Measurements from ENCODE around the gene TTLL6.

Gene TTLL6

DNA sequence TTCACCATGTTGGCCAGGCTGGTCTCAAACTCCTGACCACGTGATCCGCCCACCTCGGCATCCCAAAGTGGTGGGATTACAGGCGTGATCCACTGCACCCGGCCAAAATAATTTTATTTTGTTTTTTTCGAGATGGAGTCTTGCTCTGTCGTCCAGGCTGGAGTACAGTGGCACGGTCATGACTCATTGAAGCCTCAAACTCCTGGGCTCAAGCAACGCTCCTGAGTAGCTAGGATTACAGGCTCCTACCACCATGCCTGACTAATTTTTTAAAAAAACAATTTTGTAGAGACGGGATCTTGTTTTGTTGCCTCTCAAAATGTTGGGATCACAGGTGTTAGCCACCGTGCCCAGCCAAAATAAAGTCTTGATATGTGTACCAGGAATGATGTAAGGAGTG, 2.4 kb upstream of the TTLL6 start:
- H3K27ac Mint-ChIP-seq = no peak overlapping the region
- H3K4me3 Mint-ChIP-seq = no peak overlapping the region
- H3K4me1 Mint-ChIP-seq = peaks cover 15% of the 10 kb centered on the region
- TF ChIP-seq, protein P1, sequence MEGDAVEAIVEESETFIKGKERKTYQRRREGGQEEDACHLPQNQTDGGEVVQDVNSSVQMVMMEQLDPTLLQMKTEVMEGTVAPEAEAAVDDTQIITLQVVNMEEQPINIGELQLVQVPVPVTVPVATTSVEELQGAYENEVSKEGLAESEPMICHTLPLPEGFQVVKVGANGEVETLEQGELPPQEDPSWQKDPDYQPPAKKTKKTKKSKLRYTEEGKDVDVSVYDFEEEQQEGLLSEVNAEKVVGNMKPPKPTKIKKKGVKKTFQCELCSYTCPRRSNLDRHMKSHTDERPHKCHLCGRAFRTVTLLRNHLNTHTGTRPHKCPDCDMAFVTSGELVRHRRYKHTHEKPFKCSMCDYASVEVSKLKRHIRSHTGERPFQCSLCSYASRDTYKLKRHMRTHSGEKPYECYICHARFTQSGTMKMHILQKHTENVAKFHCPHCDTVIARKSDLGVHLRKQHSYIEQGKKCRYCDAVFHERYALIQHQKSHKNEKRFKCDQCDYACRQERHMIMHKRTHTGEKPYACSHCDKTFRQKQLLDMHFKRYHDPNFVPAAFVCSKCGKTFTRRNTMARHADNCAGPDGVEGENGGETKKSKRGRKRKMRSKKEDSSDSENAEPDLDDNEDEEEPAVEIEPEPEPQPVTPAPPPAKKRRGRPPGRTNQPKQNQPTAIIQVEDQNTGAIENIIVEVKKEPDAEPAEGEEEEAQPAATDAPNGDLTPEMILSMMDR (IDR thresholded peaks at IDR 0.05; ENCODE audit: unreplicated experiment in 3 of 3) = no peak
- H3K27me3 Mint-ChIP-seq (ENCODE audit: low read depth) = peaks cover 62% of the 10 kb centered on the region
- no peaks in the 10 kb centered on the region for H3K9me3 Mint-ChIP-seq
- no peaks in the 10 kb centered on the region for H3K36me3 Mint-ChIP-seq (ENCODE audit: low read depth)

DNA sequence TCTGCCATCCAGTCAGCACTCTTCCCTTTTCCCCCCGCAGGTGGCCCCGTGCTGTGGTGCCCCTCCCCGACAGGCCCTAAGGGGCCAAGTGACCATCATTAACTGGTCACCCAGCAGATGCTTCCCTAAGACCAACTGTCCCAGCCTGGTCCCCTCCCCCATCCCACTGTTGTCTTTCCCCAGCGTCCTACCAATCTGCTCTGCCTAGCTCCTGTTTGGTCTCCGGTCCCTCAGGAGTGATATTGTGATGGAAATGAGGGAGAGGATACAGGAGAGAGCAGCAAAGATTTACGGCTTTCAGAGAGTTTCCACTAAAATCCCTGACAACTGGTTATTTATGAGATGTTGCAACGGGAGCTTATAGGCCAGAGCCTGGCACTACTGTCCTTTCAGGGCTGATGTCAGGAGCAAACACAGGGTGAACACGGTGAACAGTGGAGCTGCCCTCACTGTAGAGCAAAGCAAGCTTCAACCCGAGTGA, 1.4 kb upstream of the TTLL6 start:
- TF ChIP-seq, protein P1 (IDR thresholded peaks at IDR 0.05; ENCODE audit: unreplicated experiment in 3 of 3) = no peak
- Mint-ChIP-seq H3K4me3 (peak overlapping the region; percentile 1 to 66 (median 62)), H3K4me1 (peaks cover 15% of the 10 kb centered on the region), H3K36me3 (ENCODE audit: low read depth) (no peaks in the 10 kb centered on the region), H3K27ac (no peak overlapping the region), H3K9me3 (no peaks in the 10 kb centered on the region), H3K27me3 (ENCODE audit: low read depth) (peaks cover 71% of the 10 kb centered on the region)

DNA sequence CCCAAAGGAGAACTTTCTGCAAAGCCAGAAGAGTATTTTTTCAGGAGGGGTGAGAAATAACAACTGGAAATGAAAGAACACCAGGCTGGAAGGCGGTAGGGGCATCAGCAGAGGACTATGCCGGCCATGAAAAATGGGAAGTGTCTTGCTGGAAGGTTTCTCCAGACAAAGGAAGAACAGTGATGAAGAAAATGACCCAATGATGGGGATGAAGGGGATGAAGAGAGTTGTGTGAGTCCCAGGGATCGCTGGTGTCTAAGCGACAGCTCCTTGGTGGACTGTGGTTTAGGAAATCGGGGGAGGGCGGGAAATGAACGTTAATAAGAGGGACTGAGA, 623 bp downstream of the TTLL6 start:
- TF ChIP-seq, protein P1 (IDR thresholded peaks at IDR 0.05; ENCODE audit: unreplicated experiment in 3 of 3) = no peak
- Mint-ChIP-seq H3K27me3 (ENCODE audit: low read depth) (peaks cover 78% of the 10 kb centered on the region), H3K9me3 (no peaks in the 10 kb centered on the region), H3K36me3 (ENCODE audit: low read depth) (no peaks in the 10 kb centered on the region), H3K4me1 (peaks cover 15% of the 10 kb centered on the region), H3K27ac (no peak overlapping the region), H3K4me3 (peak overlapping the region; percentile 64 to 75 (median 66))

DNA sequence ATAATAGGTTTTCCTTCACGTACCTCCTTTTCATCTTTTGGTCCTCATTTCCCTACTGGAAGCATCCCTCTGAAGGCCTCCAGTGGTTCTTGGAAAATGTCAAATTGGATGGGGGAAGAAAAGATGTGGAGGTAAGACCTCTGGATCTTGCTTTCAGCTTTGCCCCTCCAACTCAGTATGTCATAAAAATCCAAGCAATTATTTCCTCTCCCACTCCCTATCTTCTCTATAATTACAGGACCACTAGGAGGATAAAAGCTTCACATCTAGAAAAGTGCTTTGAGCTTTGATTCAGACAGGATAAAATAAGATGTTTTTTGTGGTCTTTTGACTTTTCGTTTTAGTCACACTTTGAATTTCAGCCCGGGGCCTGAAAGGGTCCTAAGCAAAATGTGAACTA, 1.7 kb downstream of the TTLL6 start:
- H3K27me3 Mint-ChIP-seq (ENCODE audit: low read depth) = peaks cover 80% of the 10 kb centered on the region
- no peak overlapping the region for H3K4me3 Mint-ChIP-seq
- no peaks in the 10 kb centered on the region for H3K36me3 Mint-ChIP-seq (ENCODE audit: low read depth)
- H3K9me3 Mint-ChIP-seq = no peaks in the 10 kb centered on the region
- no peak overlapping the region for H3K27ac Mint-ChIP-seq
- TF ChIP-seq, protein P1 (IDR thresholded peaks at IDR 0.05; ENCODE audit: unreplicated experiment in 3 of 3) = no peak
- H3K4me1 Mint-ChIP-seq = peaks cover 15% of the 10 kb centered on the region

DNA sequence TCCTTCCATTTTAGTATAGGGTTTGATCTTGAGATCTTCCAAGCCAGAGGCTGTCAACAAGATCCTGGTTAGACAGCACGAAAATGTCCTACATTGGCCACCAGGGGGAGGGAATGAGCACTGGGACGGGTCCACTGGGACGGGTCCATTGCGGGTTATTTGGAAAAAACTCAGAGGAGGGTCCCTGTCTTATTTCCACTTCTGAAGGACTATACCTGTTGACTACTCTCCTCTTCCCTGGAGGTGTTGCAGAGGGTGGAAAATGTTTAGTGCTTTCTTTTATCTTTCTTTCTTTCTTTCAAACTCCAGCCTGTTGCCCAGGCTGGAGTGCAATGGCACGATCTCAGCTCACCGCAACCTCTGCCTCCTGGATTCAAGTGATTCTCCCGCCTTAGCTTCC, 2.5 kb downstream of the TTLL6 start:
- Mint-ChIP-seq H3K27ac (no peak overlapping the region), H3K4me1 (peaks cover 15% of the 10 kb centered on the region)

DNA sequence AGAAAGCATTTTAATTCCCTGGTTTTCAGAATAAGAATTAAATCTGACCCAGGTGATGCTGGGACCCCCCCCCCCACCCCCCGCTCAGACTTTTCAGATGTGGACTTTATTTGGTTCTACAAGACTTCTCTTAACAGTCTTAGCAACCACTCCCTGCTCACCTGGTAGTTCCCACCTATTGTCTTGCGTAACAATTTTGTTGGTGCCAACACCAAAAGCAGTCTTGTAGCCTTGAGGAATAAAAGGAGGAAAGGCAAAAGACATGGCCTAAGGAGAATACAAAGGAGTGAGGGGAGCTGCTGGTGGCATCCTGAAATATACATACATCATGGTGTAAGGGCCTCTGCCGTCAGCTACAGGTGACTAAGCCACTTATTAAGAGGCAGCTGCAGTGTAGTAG, 5.0 kb downstream of the TTLL6 start:
- Mint-ChIP-seq H3K4me1 (peaks cover 5% of the 10 kb centered on the region), H3K27ac (no peak overlapping the region), H3K4me3 (no peak overlapping the region), H3K27me3 (ENCODE audit: low read depth) (peaks cover 63% of the 10 kb centered on the region), H3K9me3 (no peaks in the 10 kb centered on the region), H3K36me3 (ENCODE audit: low read depth) (no peaks in the 10 kb centered on the region)
- TF ChIP-seq, protein P1 (IDR thresholded peaks at IDR 0.05; ENCODE audit: unreplicated experiment in 3 of 3) = no peak

More for the DNA sequence above, 2.5 kb downstream of the TTLL6 start:
- Mint-ChIP-seq H3K27me3 (ENCODE audit: low read depth) (peaks cover 77% of the 10 kb centered on the region), H3K4me3 (no peak overlapping the region), H3K36me3 (ENCODE audit: low read depth) (no peaks in the 10 kb centered on the region), H3K9me3 (no peaks in the 10 kb centered on the region)
- TF ChIP-seq, protein P1 (IDR thresholded peaks at IDR 0.05; ENCODE audit: unreplicated experiment in 3 of 3) = peak; percentile 44 to 63 (median 61)

Data from nephron (organoid).